PC-3 (cell line): ENCODE data around the gene RER1. TPM values are rescaled to one million over a fixed set of nuclear protein-coding genes. Genes with fewer than 3 reads are reported as not detected.

Experiments used
- ATAC-seq: fragments of 200-7000 bp; cut with Tn5 transposase; 2 replicates; pipeline ENCODE4 v1.9.1; 2020; ENCODE audit warnings: mild to moderate bottlenecking, moderate library complexity
- BruUV-seq: library from RNA; stranded (reverse); fragments of 400-500 nt; replicated peaks from 2 replicates; lab custom pipeline; 2021; lab: Mats Ljungman, UMichigan
- CTCF ChIA-PET: fragments of 300-600 bp; sonication (Branson Sonifier 250); formaldehyde crosslinking; loops from one replicate; lab custom pipeline; 2022; ENCODE audit warnings: antibody characterized with exemption; lab: Charles Lee
- POLR2A ChIA-PET: fragments of 300-600 bp; sonication (Branson Sonifier 250); formaldehyde crosslinking; loops from one replicate; lab custom pipeline; 2022; ENCODE audit warnings: antibody characterized with exemption; ENCODE audit not compliant: unreplicated experiment; lab: Charles Lee
- DNase-seq: peaks from one replicate; pipeline ENCODE4 v3.0.0-alpha.2; 2015
- H2AFZ ChIP-seq: fragments of 300-600 bp; sonication (generic); 2 replicates; pipeline ENCODE4 v1.6.0; 2016; ENCODE audit warnings: antibody characterized with exemption, low read length
- H3F3A ChIP-seq: fragments of 300-600 bp; sonication (generic); one replicate; pipeline ENCODE4 v1.6.0; 2017; ENCODE audit warnings: antibody characterized with exemption, low read length, control low read depth, mild to moderate bottlenecking; ENCODE audit not compliant: unreplicated experiment
- H3K27ac ChIP-seq: fragments of 300-600 bp; sonication (generic); 2 replicates; pipeline ENCODE4 v1.5.1; 2016; ENCODE audit warnings: mild to moderate bottlenecking, low read length
- H3K27me3 ChIP-seq: fragments of 300-600 bp; sonication (generic); 2 replicates; pipeline ENCODE4 v1.6.1; 2016; ENCODE audit warnings: low read length, mixed read lengths
- H3K36me3 ChIP-seq: fragments of 300-600 bp; sonication (generic); 2 replicates; pipeline ENCODE4 v1.6.1; 2016; ENCODE audit warnings: low read depth, mixed run types, low read length, mixed read lengths
- H3K4me1 ChIP-seq: fragments of 300-600 bp; sonication (generic); 2 replicates; pipeline ENCODE4 v1.5.1; 2016; ENCODE audit warnings: low read length; ENCODE audit not compliant: insufficient read depth
- H3K4me2 ChIP-seq: fragments of 300-600 bp; sonication (generic); 2 replicates; pipeline ENCODE4 v1.6.0; 2016; ENCODE audit warnings: low read length
- H3K4me3 ChIP-seq: fragments of 300-600 bp; sonication (generic); 2 replicates; pipeline ENCODE4 v1.5.1; 2016; ENCODE audit warnings: mild to moderate bottlenecking, low read length, mixed read lengths
- H3K79me2 ChIP-seq: fragments of 300-600 bp; sonication (generic); 2 replicates; pipeline ENCODE4 v1.6.1; 2017; ENCODE audit warnings: low read length, mixed read lengths
- H3K9ac ChIP-seq: fragments of 300-600 bp; sonication (generic); 2 replicates; pipeline ENCODE4 v1.6.0; 2016; ENCODE audit warnings: mild to moderate bottlenecking, low read length
- H3K9me2 ChIP-seq: fragments of 300-600 bp; sonication (generic); replicated peaks from 2 replicates; pipeline ENCODE4 v1.6.1; 2016; ENCODE audit warnings: mixed run types, low read length, mixed read lengths
- H3K9me3 ChIP-seq: fragments of 300-600 bp; sonication (generic); 2 replicates; pipeline ENCODE4 v1.6.1; 2016; ENCODE audit warnings: low read length, mixed read lengths
- H4K20me1 ChIP-seq: fragments of 300-600 bp; sonication (generic); 2 replicates; pipeline ENCODE4 v1.6.1; 2016; ENCODE audit warnings: low read length, mixed read lengths
- CTCF ChIP-seq: fragments of 300-600 bp; sonication (generic); conservative IDR thresholded peaks from 2 replicates; pipeline ENCODE4 v1.5.1; 2017; ENCODE audit warnings: antibody characterized with exemption, low read depth, mild to moderate bottlenecking, low read length
- EZH2 ChIP-seq: fragments of 300-600 bp; sonication (generic); IDR thresholded peaks from one replicate; pipeline ENCODE4 v1.6.1; 2017; ENCODE audit warnings: antibody characterized with exemption, mild to moderate bottlenecking, low read length; ENCODE audit not compliant: unreplicated experiment
- EZH2phosphoT487 ChIP-seq: fragments of 300-600 bp; sonication (generic); IDR thresholded peaks from 2 replicates; pipeline ENCODE4 v1.6.1; 2018; ENCODE audit warnings: mild to moderate bottlenecking, antibody characterized with exemption, low read length, borderline replicate concordance
- intact Hi-C: fragments of 100-400 bp; cut with micrococcal nuclease; formaldehyde crosslinking; loops from 2 replicates; pipeline ENCODE4 v1.9.0; 2023
- total RNA-seq: library from RNA; depleted of rRNA; stranded (reverse); fragments of >200 nt; gene quantifications from 2 replicates; pipeline ENCODE4 v1.2.3, GENCODE V29; 2014

The RER1 gene
- total RNA-seq, 1 experiment from 2014 or later: 160 TPM

DNA sequence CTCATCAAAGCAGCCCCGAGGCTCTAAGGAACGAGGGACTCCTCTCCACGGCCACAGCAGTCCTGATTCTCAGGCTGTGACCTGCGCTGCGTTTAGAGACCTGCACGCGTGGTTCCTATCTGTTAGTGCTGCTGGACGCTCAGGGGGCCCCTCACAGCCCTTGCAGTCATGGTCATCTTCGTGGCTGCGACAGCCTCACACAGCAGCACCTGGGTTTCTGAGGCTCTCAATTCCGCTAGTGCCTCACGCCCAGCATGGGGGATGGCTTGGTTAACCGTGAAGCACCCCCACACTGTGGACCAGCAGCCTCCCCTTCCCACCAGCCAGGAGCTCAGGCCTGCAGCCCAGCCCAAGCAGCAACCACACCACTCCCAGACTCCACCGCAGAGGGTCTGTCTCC is 8.1 kb upstream of the RER1 start:
- no peaks in the 10 kb centered on the region; the same call in 1 of the 2 replicates for H3K36me3 ChIP-seq
- H3K27me3 ChIP-seq: no peaks in the 10 kb centered on the region
- no peaks in the 10 kb centered on the region for H3K9me3 ChIP-seq
- DNase-seq (no peak), ATAC-seq (no peak)
- H3K4me3 ChIP-seq: no peak overlapping the region
- CTCF ChIA-PET: no interaction called here
- POLR2A ChIA-PET: no interaction called here
- no peak overlapping the region for H3K9ac ChIP-seq
- TF ChIP-seq EZH2 (no peak), CTCF (no peak), EZH2phosphoT487 (no peak)
- no peaks in the 10 kb centered on the region for H3K79me2 ChIP-seq
- H3K27ac ChIP-seq: no peak overlapping the region
- intact Hi-C loops: loop anchor here (5.0 kb wide), 2 partner anchors 71 to 171 kb away; no protein-coding TSS in a partner anchor
- no peak overlapping the region for H2AFZ ChIP-seq
- H4K20me1 ChIP-seq: no peaks in the 10 kb centered on the region
- H3K9me2 ChIP-seq: no peaks in the 10 kb centered on the region
- no peaks in the 10 kb centered on the region for H3K4me1 ChIP-seq
- no peaks in the 10 kb centered on the region for H3F3A ChIP-seq
- BruUV-seq: no TSS peak
- H3K4me2 ChIP-seq: no peak overlapping the region

- ATAC-seq (no peak), DNase-seq (no peak)
- Histone ChIP-seq H3K9ac (no peak overlapping the region), H3K4me1 (no peaks in the 10 kb centered on the region), H3K27me3 (no peaks in the 10 kb centered on the region), H2AFZ (no peak overlapping the region), H3F3A (no peaks in the 10 kb centered on the region), H3K4me2 (no peak overlapping the region), H3K27ac (no peak overlapping the region), H4K20me1 (no peaks in the 10 kb centered on the region), H3K9me3 (no peaks in the 10 kb centered on the region), H3K36me3 (no peaks in the 10 kb centered on the region; the same call in 1 of the 2 replicates), H3K79me2 (no peaks in the 10 kb centered on the region), H3K4me3 (no peak overlapping the region), H3K9me2 (no peaks in the 10 kb centered on the region)
- TF ChIP-seq EZH2phosphoT487 (no peak), CTCF (no peak), EZH2 (no peak)
- no TSS peak for BruUV-seq
- CTCF ChIA-PET: no interaction called here
- intact Hi-C loops: loop anchor here (5.0 kb wide), 2 partner anchors 72 to 172 kb away; no protein-coding TSS in a partner anchor
- POLR2A ChIA-PET: no interaction called here
These were observed 7.3 kb upstream of the RER1 start for GRCh38 chr1:2384130-2384860.

DNA sequence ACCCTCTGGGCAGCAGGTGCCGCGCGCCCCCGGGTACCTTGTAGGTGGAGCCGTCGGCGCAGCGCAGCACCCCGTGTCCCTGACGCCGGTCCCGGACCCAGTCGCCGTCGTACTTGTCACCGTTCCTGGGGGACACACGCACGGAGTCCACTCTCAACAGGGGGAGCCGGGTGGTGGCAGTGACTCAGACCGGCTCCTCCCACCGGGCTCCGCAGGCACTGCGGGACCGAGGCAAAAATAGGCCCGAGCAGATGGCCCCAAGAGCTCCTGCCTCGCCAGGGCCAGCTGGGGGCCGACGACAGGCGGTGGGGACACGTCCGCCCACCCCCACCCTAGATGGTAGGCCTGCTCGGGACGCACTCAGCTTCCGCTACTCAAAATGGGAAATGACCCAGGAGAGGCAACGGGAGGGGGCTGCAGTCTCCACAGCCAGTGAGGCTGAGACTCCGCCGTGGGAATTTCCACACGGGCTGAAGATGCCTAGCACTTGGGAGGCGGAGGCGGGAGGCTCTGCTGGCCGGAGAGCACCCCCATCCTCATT is 6.6 kb upstream of the RER1 start:
- ChIA-PET POLR2A (no interaction called here), CTCF (no interaction called here)
- H3K4me2 ChIP-seq: no peak overlapping the region
- peaks cover 3% of the 10 kb centered on the region for H3K4me1 ChIP-seq
- intact Hi-C loops: loop anchor here (5.0 kb wide), 2 partner anchors 73 to 173 kb away; no protein-coding TSS in a partner anchor
- H3K9me3 ChIP-seq: no peaks in the 10 kb centered on the region
- H3K27ac ChIP-seq: no peak overlapping the region
- no peaks in the 10 kb centered on the region for H4K20me1 ChIP-seq
- H3K4me3 ChIP-seq: no peak overlapping the region
- peaks cover 5% of the 10 kb centered on the region for H3K79me2 ChIP-seq
- BruUV-seq: no TSS peak
- no peaks in the 10 kb centered on the region for H3F3A ChIP-seq
- no peak for ATAC-seq
- H3K9me2 ChIP-seq: no peaks in the 10 kb centered on the region
- DNase-seq: no peak
- H3K9ac ChIP-seq: no peak overlapping the region
- no peaks in the 10 kb centered on the region for H3K27me3 ChIP-seq
- H2AFZ ChIP-seq: no peak overlapping the region
- TF ChIP-seq EZH2phosphoT487: no peak
- no peak for TF ChIP-seq EZH2
- no peak for TF ChIP-seq CTCF
- no peaks in the 10 kb centered on the region; the same call in 1 of the 2 replicates for H3K36me3 ChIP-seq
